DND-41 (cell line): ENCODE results near the gene SLC17A9.
A peak's percentile ranks its signal among the peaks of the same experiment; 100 is the strongest.

ENCODE experiments used
- ATAC-seq: fragments of 200-7000 bp; cut with Tn5 transposase; 3 replicates; pipeline ENCODE4 v1.9.1; 2021; ENCODE audit warnings: low read depth; ENCODE audit not compliant: insufficient read depth
- DNase-seq: peaks from one replicate; pipeline ENCODE4 v3.0.0-alpha.2; 2020
- H2AFZ ChIP-seq: 2 replicates; pipeline ENCODE4 v1.6.0; 2012; ENCODE audit warnings: low read depth, low read length
- H3K27ac ChIP-seq: 2 replicates; pipeline ENCODE4 v1.5.1; 2012; ENCODE audit warnings: low read length, inconsistent platforms
- H3K27me3 ChIP-seq: fragments of 200-600 bp; sonication (generic); 2 replicates; pipeline ENCODE4 v1.6.0; 2012; ENCODE audit warnings: low read length, mild to moderate bottlenecking, inconsistent platforms; ENCODE audit not compliant: insufficient read depth, poor library complexity
- H3K36me3 ChIP-seq: 2 replicates; pipeline ENCODE4 v1.5.1; 2012; ENCODE audit warnings: low read length, inconsistent platforms; ENCODE audit not compliant: insufficient read depth
- H3K4me1 ChIP-seq: 2 replicates; pipeline ENCODE4 v1.5.1; 2012; ENCODE audit warnings: mild to moderate bottlenecking, low read length; ENCODE audit not compliant: insufficient read depth
- H3K4me2 ChIP-seq: 2 replicates; pipeline ENCODE4 v1.6.0; 2012; ENCODE audit warnings: mild to moderate bottlenecking, moderate library complexity, low read length, inconsistent platforms; ENCODE audit not compliant: insufficient read depth
- H3K4me3 ChIP-seq, 2 experiments: fragments of 200-600 bp in 1 of 2; shearing (Covaris generic) in 1 of 2; 2 replicates each; pipeline ENCODE4 v1.5.1; 2012 to 2016; ENCODE audit warnings: inconsistent platforms in 2 of 2, low read length in 2 of 2, mild to moderate bottlenecking in 2 of 2, low read depth in 1 of 2, moderate library complexity in 1 of 2
- H3K79me2 ChIP-seq: 2 replicates; pipeline ENCODE4 v1.6.0; 2012; ENCODE audit warnings: low read length, inconsistent platforms; ENCODE audit not compliant: insufficient read depth
- H3K9ac ChIP-seq: 2 replicates; pipeline ENCODE4 v1.6.0; 2012; ENCODE audit warnings: low read depth, mild to moderate bottlenecking, inconsistent platforms, low read length, moderate library complexity
- H3K9me3 ChIP-seq: 2 replicates; pipeline ENCODE4 v1.5.1; 2012; ENCODE audit warnings: low read length, moderate library complexity, mild to moderate bottlenecking, inconsistent platforms; ENCODE audit not compliant: insufficient read depth, severe bottlenecking
- H4K20me1 ChIP-seq: 2 replicates; pipeline ENCODE4 v1.6.0; 2012; ENCODE audit warnings: low read length; ENCODE audit not compliant: insufficient read depth
- EZH2 ChIP-seq: IDR thresholded peaks from 3 replicates; pipeline ENCODE4 v1.6.1; 2012; ENCODE audit warnings: borderline replicate concordance, low read depth, mild to moderate bottlenecking, moderate library complexity, low read length, inconsistent platforms; ENCODE audit not compliant: severe bottlenecking
- TF ChIP-seq, protein P1 (sequence below): IDR thresholded peaks from 2 replicates; pipeline ENCODE4 v1.5.1; 2012; ENCODE audit warnings: borderline replicate concordance, low read length, moderate library complexity, mild to moderate bottlenecking; ENCODE audit not compliant: poor library complexity, severe bottlenecking; ENCODE audit errors: extremely low read depth

The SLC17A9 gene

DNA sequence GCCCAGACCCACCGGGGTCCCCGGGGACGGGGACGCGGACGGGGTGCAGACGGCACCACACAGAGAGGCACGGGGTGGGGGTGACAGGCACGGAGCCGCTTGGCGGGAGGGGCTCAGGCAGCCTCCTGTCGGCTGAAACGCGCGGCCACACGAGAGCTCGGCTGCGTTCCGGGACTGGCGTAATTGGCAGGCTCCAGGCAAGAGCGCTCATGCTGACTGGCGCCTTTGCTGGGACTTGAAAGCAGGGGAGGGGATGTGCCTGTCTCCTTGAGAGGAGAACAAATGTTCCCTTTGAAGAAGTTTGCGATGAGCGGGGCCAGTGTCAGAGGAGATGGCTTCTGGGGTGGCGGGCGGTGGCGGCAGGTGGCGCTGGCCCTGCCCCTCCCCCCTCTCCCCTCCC lies 28.5 kb downstream of the SLC17A9 start:
- no peaks in the 10 kb centered on the region for H3K9me3 ChIP-seq
- no peaks in the 10 kb centered on the region for H3K79me2 ChIP-seq
- no peaks in the 10 kb centered on the region for H3K36me3 ChIP-seq
- DNase-seq (peak; percentile 96), ATAC-seq (peak; percentile 96)
- TF ChIP-seq, protein P1, sequence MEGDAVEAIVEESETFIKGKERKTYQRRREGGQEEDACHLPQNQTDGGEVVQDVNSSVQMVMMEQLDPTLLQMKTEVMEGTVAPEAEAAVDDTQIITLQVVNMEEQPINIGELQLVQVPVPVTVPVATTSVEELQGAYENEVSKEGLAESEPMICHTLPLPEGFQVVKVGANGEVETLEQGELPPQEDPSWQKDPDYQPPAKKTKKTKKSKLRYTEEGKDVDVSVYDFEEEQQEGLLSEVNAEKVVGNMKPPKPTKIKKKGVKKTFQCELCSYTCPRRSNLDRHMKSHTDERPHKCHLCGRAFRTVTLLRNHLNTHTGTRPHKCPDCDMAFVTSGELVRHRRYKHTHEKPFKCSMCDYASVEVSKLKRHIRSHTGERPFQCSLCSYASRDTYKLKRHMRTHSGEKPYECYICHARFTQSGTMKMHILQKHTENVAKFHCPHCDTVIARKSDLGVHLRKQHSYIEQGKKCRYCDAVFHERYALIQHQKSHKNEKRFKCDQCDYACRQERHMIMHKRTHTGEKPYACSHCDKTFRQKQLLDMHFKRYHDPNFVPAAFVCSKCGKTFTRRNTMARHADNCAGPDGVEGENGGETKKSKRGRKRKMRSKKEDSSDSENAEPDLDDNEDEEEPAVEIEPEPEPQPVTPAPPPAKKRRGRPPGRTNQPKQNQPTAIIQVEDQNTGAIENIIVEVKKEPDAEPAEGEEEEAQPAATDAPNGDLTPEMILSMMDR: no peak
- no peak for TF ChIP-seq EZH2
- peak overlapping the region; percentile 56 for H3K4me2 ChIP-seq
- H2AFZ ChIP-seq: peak overlapping the region; percentile 62
- H3K4me1 ChIP-seq: peaks cover 38% of the 10 kb centered on the region
- peak overlapping the region; percentile 40 for H3K9ac ChIP-seq
- no peaks in the 10 kb centered on the region for H4K20me1 ChIP-seq
- H3K4me3 ChIP-seq: peak overlapping the region in 1 of 2 experiments; percentile 36; a peak in 1 of 4 replicates
- H3K27me3 ChIP-seq: no peaks in the 10 kb centered on the region
- H3K27ac ChIP-seq: peak overlapping the region; percentile 76

DNA sequence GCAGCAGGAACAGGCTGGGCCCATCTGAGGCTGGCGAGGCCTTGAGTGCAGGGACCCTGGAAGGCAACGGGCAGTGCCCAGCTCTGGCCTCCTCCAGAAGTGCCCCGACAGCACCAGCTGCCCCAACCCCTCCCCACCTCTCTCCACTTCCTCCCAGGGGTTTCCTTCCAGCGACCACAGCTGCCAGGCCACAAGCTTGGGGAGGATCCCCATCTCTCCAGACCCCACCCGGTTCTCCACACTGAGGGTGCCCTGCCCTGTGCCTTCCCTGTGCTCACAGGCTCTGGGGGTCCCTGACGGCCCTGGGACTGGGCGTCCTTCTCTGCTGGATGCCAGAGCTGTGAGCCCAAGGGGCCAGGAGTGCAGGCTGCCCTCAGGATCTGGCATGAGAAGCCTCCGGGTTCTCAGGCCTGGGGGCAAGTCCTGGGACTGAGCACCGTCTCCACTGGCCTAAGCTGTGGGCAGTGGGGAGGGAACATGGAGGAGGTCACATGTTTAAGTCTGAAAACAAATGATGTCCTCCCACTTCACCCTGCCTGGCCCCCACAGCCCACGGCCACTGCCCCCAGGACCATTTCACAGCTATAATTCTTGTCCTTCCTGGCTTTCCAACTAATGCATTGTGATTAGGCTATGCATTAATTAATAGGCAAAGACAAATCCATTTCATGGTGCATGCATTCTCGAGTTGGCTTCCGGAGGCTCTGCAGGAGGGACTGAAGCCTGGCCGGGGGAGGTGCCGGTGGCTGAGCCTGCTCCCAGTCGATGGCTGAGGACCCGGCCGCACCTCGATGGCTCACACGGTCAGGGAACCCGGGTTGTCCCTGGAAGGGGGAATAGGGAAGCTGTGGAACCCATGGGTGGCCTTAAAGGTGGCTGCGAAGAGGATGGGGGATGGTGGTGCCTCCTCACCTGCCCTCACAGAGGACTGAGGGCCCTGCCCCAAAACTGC lies 29.9 kb downstream of the SLC17A9 start:
- H3K27ac ChIP-seq: peak overlapping the region; percentile 71; the same call in 1 of the 2 replicates
- no peak overlapping the region for H3K4me3 ChIP-seq
- peaks cover 38% of the 10 kb centered on the region for H3K4me1 ChIP-seq
- H2AFZ ChIP-seq: no peak overlapping the region
- H3K9me3 ChIP-seq: no peaks in the 10 kb centered on the region
- no peak overlapping the region for H3K9ac ChIP-seq
- 0 out of 2 replicates have a peak overlapping the region, but pooled peaks have one; percentile 6 for H3K4me2 ChIP-seq
- peak; percentile 29 for ATAC-seq
- no peaks in the 10 kb centered on the region for H3K36me3 ChIP-seq
- TF ChIP-seq EZH2: no peak
- TF ChIP-seq, protein P1: no peak
- H3K79me2 ChIP-seq: no peaks in the 10 kb centered on the region
- H3K27me3 ChIP-seq: no peaks in the 10 kb centered on the region
- peak; percentile 67 for DNase-seq
- no peaks in the 10 kb centered on the region; the same call in 1 of the 2 replicates for H4K20me1 ChIP-seq

DNA sequence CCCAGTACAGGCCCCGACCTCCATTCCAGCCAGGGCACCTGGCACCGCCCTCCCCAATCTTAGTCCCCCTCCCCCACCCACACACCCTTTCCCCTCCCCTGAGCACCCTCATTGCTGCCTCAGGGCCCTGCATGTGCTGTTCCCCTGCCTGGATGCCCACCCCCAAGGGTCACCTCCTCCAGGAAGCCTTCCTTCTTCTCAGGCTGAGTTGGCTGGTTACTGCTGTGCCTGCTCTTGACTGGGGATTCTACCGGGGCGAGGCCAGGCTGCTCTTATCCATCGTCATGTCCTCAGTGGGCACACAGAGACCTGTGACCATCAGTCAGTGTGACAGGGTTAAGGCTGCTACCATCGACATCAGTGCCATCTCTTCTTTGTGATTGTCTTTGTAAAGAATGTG lies 30.7 kb downstream of the SLC17A9 start:
- no peak overlapping the region for H3K9ac ChIP-seq
- H3K4me2 ChIP-seq: no peak overlapping the region
- peaks cover 38% of the 10 kb centered on the region for H3K4me1 ChIP-seq
- no peak overlapping the region for H3K27ac ChIP-seq
- no peak for DNase-seq
- no peaks in the 10 kb centered on the region for H3K79me2 ChIP-seq
- H2AFZ ChIP-seq: no peak overlapping the region
- H3K9me3 ChIP-seq: no peaks in the 10 kb centered on the region
- no peak for TF ChIP-seq EZH2
- TF ChIP-seq, protein P1: no peak
- H3K4me3 ChIP-seq: no peak overlapping the region
- no peaks in the 10 kb centered on the region for H3K27me3 ChIP-seq
- no peak for ATAC-seq
- H3K36me3 ChIP-seq: no peaks in the 10 kb centered on the region
- H4K20me1 ChIP-seq: no peaks in the 10 kb centered on the region; the same call in 1 of the 2 replicates
